EL (cell line): ENCODE results near the gene SFXN1.
A peak's percentile ranks its signal among the peaks of the same experiment; 100 is the strongest.
"Not testable (repeated sequence)": the region's sequence is repeated elsewhere in the genome, so short reads cannot be mapped to it uniquely, and the experiment has no call there.

Source experiments
- DNase-seq: peaks from one replicate; pipeline ENCODE4 v3.0.0-alpha.2; 2016

Gene SFXN1

GRCh38 chr5:175478384-175479124 lies at the start of gene SFXN1:
Gene SFXN1, plus strand, starts transcription at chr5:175478560. Its CDS starts 13,544 bp downstream, at chr5:175492104.
- peak; percentile 78 for DNase-seq

- no peak for DNase-seq
Observed at GRCh38 chr5:175434800-175435199, 43.6 kb upstream of the SFXN1 start.

GRCh38 chr5:175436359-175436758 lies 42.0 kb upstream of the SFXN1 start:
- DNase-seq: no peak

- no peak for DNase-seq
Observed at GRCh38 chr5:175438234-175438857, 40.0 kb upstream of the SFXN1 start.

- no peak for DNase-seq
Observed at GRCh38 chr5:175443514-175444059, 34.8 kb upstream of the SFXN1 start.

- DNase-seq: peak; percentile 35
Observed at GRCh38 chr5:175444060-175444904, 34.1 kb upstream of the SFXN1 start, which contains the start of gene DRD1. Gene DRD1, minus strand, starts transcription at chr5:175444182. Its CDS starts 1,083 bp downstream, at chr5:175443099.

GRCh38 chr5:175444905-175445456 lies 33.4 kb upstream of the SFXN1 start:
- DNase-seq: no peak

GRCh38 chr5:175446378-175446777 lies 32.0 kb upstream of the SFXN1 start:
- DNase-seq: not testable (repeated sequence)

- no peak for DNase-seq
Observed at GRCh38 chr5:175447571-175447970, 30.8 kb upstream of the SFXN1 start.

GRCh38 chr5:175448276-175448675 lies 30.1 kb upstream of the SFXN1 start:
- no peak for DNase-seq

- no peak for DNase-seq
Observed at GRCh38 chr5:175452166-175452565, 26.2 kb upstream of the SFXN1 start.

- not testable (repeated sequence) for DNase-seq
Observed at GRCh38 chr5:175454338-175454737, 24.0 kb upstream of the SFXN1 start.

GRCh38 chr5:175456105-175456742 lies 22.1 kb upstream of the SFXN1 start:
- DNase-seq: no peak

- DNase-seq: peak; percentile 5
Observed at GRCh38 chr5:175457466-175457865, 20.9 kb upstream of the SFXN1 start.

GRCh38 chr5:175460126-175460525 lies 18.2 kb upstream of the SFXN1 start:
- peak; percentile 17 for DNase-seq

GRCh38 chr5:175460552-175460951 lies 17.8 kb upstream of the SFXN1 start:
- no peak for DNase-seq

GRCh38 chr5:175461370-175461769 lies 17.0 kb upstream of the SFXN1 start:
- DNase-seq: no peak

- no peak for DNase-seq
Observed at GRCh38 chr5:175463641-175464040, 14.7 kb upstream of the SFXN1 start.

GRCh38 chr5:175464074-175464941 lies 14.1 kb upstream of the SFXN1 start:
- peak; percentile 34 for DNase-seq

GRCh38 chr5:175464942-175465233 lies 13.5 kb upstream of the SFXN1 start:
- no peak for DNase-seq

- DNase-seq: no peak
Observed at GRCh38 chr5:175465282-175465681, 13.1 kb upstream of the SFXN1 start.
